ENCODE data around the gene SNX24.
A peak's percentile ranks its signal among the peaks of the same experiment; 100 is the strongest.
"Not testable (repeated sequence)": the region's sequence is repeated elsewhere in the genome, so short reads cannot be mapped to it uniquely, and the experiment has no call there.

Gene SNX24, protein sequence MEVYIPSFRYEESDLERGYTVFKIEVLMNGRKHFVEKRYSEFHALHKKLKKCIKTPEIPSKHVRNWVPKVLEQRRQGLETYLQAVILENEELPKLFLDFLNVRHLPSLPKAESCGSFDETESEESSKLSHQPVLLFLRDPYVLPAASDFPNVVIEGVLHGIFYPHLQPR

GRCh38 chr5:122845229-122846050 is at the start of gene SNX24:
Gene SNX24 (plus strand): TSS chr5:122845613. CDS start chr5:122845634, 21 bp downstream.
- DNase-seq (ENCODE audit: low read depth, low spot score): peak; percentile 24

DNA sequence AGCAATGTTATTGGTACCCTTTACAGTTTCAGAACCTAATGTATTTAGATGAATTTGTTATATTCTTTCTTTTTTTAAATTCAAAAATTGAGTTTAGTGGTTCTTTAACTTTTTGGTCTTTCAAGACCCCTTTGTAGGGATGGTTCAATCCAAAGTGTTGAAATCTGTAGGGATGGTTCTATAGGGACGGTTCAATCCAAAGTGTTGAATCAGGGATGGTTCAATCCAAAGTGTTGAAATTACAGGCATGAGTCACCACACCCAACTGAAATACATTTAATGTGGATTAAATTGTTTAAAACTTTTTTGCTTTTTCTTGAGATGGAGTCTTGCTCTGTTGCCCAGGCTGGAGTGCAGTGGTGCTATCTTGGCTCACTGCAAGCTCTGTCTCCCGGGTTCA is 39.9 kb upstream of the SNX24 start:
- no peak for DNase-seq (ENCODE audit: low read depth, low spot score)

- DNase-seq (ENCODE audit: low read depth, low spot score): no peak
Observed at GRCh38 chr5:122810405-122810804, 35.0 kb upstream of the SNX24 start.

GRCh38 chr5:122815218-122815767 is 30.1 kb upstream of the SNX24 start:
- no peak for DNase-seq (ENCODE audit: low read depth, low spot score)

- DNase-seq (ENCODE audit: low read depth, low spot score): no peak
Observed at GRCh38 chr5:122816756-122817155, 28.7 kb upstream of the SNX24 start.

GRCh38 chr5:122831984-122832383 is 13.4 kb upstream of the SNX24 start:
- DNase-seq (ENCODE audit: low read depth, low spot score): no peak

GRCh38 chr5:122835681-122836080 is 9.7 kb upstream of the SNX24 start:
- no peak for DNase-seq (ENCODE audit: low read depth, low spot score)

GRCh38 chr5:122836947-122837346 is 8.5 kb upstream of the SNX24 start:
- no peak for DNase-seq (ENCODE audit: low read depth, low spot score)

DNA sequence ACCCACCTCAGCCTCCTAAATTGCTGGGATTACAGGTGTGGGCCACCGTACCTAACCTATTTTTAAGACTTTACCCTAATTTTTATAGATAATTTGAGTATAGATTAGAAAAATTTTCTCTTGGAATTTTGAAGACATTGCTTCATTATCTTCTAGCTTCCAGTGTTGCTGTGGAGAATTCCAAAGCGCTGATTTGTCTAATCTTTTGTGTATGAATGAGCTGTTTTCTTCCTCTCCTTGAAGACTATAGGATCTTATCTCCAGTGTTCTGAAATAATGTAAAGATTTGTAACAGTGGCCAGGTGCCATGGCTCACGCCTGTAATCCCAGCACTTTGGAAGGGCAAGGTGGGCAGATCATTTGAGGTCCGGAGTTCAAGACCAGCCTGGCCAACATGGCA is 5.7 kb upstream of the SNX24 start:
- no peak for DNase-seq (ENCODE audit: low read depth, low spot score)

- DNase-seq (ENCODE audit: low read depth, low spot score): no peak
Observed at GRCh38 chr5:122842016-122842580, 3.3 kb upstream of the SNX24 start.

DNA sequence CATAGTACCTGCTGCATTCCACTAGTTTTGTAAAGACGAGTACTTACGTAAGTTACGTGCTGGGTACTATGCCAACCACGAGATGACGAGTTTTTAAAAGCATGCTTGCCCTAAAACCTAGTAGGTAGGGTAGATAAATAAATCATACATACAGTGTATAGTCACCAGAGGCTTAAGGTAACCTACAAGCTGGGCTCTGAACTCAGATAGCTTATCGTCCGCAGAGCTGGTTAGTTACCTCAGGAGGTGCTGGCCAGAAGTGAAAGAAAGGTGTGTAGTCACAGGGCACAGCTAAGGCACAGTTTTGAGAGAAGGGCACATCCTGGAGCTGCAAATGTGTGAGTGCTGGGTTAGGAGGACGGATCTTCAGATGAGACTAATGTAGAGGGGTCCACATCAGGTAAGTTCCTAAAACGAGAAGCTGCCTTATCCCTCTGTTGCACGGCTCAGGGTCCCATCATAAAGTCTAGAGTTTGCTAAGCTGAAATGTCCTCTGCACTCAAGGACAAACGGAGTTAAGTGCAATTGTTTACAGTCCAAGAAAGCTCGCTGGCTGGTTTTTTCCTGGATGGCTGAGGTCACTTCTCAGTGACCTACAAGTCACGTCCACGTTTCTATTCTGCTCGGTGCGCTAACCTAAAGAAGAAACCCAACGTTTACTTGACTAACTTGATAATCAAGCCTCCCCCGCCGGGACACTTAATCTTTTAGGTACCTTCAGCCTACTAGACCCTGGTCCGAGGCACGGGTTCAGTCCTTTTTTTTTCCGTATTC is 1.1 kb upstream of the SNX24 start:
- no peak for DNase-seq (ENCODE audit: low read depth, low spot score)

DNA sequence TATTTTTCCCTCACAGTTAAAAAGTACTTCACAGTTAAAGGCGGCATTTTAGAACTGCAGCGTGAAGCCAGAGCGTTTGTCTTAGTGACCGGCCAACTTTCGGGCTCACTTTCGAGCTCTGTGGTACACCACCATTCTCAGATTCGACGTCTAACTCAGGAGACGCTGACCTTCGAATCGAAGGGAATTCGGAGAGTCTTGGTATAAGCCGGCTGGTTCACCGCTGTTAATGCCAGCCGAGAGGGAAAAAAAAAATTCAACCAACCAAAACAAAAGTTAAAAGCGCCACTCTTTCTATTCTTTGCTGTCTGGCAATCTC is 544 bp upstream of the SNX24 start:
- DNase-seq (ENCODE audit: low read depth, low spot score): no peak

- DNase-seq (ENCODE audit: low read depth, low spot score): no peak
Observed at GRCh38 chr5:122846051-122846550, 688 bp downstream of the SNX24 start.

- DNase-seq (ENCODE audit: low read depth, low spot score): no peak
Observed at GRCh38 chr5:122847687-122848081, 2.3 kb downstream of the SNX24 start.

- DNase-seq (ENCODE audit: low read depth, low spot score): no peak
Observed at GRCh38 chr5:122849771-122850170, 4.4 kb downstream of the SNX24 start.

- not testable (repeated sequence) for DNase-seq (ENCODE audit: low read depth, low spot score)
Observed at GRCh38 chr5:122857538-122857937, 12.1 kb downstream of the SNX24 start.

DNA sequence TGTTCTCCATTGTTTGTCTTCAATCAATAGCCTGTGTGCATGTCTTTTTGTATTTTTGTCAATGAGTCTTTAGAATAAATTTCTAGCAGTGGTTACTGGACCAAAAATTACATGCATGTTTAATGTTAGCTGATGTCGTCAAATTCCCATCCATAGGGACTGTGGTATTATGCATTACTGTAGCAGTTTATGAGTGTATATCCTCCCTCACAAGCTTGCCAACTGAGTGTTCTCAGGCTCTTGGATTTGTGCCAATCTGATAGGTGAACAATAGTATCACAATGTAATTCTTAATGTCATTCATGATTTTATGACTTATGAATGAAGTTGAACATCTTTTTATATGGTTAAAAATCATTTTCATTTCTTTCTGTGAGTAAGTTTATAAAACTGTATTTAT is 13.0 kb downstream of the SNX24 start:
- DNase-seq (ENCODE audit: low read depth, low spot score): no peak

- DNase-seq (ENCODE audit: low read depth, low spot score): no peak
Observed at GRCh38 chr5:122863240-122863639, 17.8 kb downstream of the SNX24 start.

DNA sequence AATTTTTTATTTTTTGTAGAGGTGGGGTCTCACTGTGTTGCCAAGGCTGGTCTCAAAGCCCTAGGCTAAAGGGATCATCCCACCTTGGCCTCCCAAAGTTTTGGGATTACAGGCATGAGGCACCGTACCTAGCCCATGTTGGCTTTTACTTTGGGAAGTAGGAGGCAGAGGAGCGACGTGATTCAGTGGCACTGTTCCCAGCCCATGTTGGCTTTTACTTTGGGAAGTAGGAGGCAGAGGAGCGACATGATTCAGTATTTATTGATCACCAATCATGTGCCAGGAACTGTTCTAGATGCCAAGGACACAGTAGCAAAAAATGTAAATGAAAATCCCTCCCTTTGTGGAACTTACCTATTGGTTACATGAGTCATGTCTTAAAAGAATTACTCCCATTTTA is 18.3 kb downstream of the SNX24 start:
- no peak for DNase-seq (ENCODE audit: low read depth, low spot score)

DNA sequence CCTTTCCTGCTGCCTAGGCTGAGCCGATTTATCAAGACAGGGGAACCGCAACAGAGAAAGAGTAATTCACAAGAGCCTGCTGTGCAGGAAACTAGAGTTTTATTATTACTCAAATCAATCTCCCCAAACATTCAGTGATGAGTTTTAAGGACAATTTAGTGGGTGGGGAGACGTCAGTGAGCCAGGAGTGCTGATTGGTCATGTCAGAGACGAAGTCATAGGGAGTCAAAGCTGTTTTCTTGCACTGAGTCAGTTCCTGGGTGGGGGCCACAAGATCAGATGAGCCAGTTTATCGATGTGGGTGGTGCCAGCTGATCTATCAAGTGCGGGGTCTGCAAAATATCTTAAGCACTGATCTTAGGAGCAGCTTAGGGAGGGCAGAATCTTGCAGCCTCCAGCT is 19.0 kb downstream of the SNX24 start:
- DNase-seq (ENCODE audit: low read depth, low spot score): no peak

- no peak for DNase-seq (ENCODE audit: low read depth, low spot score)
Observed at GRCh38 chr5:122864842-122865241, 19.4 kb downstream of the SNX24 start.

Measured in smooth muscle cell of the brain vasculature (primary cell).